ENCODE results near the gene DSCAML1.

The DSCAML1 gene

GRCh38 chr11:117832511-117832910, 35.5 kb upstream of the DSCAML1 start:
- DNase-seq (ENCODE audit: low spot score), result no peak

- no peak for DNase-seq (ENCODE audit: low spot score)
Measured at GRCh38 chr11:117831661-117832415, 34.8 kb upstream of the DSCAML1 start.

- no peak for DNase-seq (ENCODE audit: low spot score)
Measured at GRCh38 chr11:117830674-117831351, 33.8 kb upstream of the DSCAML1 start.

- no peak for DNase-seq (ENCODE audit: low spot score)
Measured at GRCh38 chr11:117830072-117830471, 33.1 kb upstream of the DSCAML1 start.

GRCh38 chr11:117829369-117829725, 32.3 kb upstream of the DSCAML1 start:
- DNase-seq (ENCODE audit: low spot score), result no peak

GRCh38 chr11:117828611-117829368, 31.8 kb upstream of the DSCAML1 start:
- no peak for DNase-seq (ENCODE audit: low spot score)

- DNase-seq (ENCODE audit: low spot score), result no peak
Measured at GRCh38 chr11:117827521-117828511, 30.8 kb upstream of the DSCAML1 start.

- no peak for DNase-seq (ENCODE audit: low spot score)
Measured at GRCh38 chr11:117826832-117827231, 29.8 kb upstream of the DSCAML1 start.

GRCh38 chr11:117826190-117826570, 29.2 kb upstream of the DSCAML1 start:
- no peak for DNase-seq (ENCODE audit: low spot score)

GRCh38 chr11:117825538-117826189, 28.6 kb upstream of the DSCAML1 start:
- DNase-seq (ENCODE audit: low spot score), result no peak

- DNase-seq (ENCODE audit: low spot score), result no peak
Measured at GRCh38 chr11:117824571-117825537, 27.8 kb upstream of the DSCAML1 start, which contains the start of gene FXYD2. TSS of gene FXYD2 (minus strand) at chr11:117824744. CDS start at chr11:117824678, 66 bp downstream.

GRCh38 chr11:117823946-117824420, 27.0 kb upstream of the DSCAML1 start:
- DNase-seq (ENCODE audit: low spot score), result no peak

GRCh38 chr11:117823294-117823945, 26.4 kb upstream of the DSCAML1 start:
- DNase-seq (ENCODE audit: low spot score), result no peak

- DNase-seq (ENCODE audit: low spot score), result peak; percentile 62
Measured at GRCh38 chr11:117822074-117823033, 25.3 kb upstream of the DSCAML1 start.

- no peak for DNase-seq (ENCODE audit: low spot score)
Measured at GRCh38 chr11:117821431-117821830, 24.4 kb upstream of the DSCAML1 start.

GRCh38 chr11:117820516-117820915, 23.5 kb upstream of the DSCAML1 start:
- DNase-seq (ENCODE audit: low spot score), result no peak

GRCh38 chr11:117820071-117820470, 23.1 kb upstream of the DSCAML1 start:
- no peak for DNase-seq (ENCODE audit: low spot score)

Data from HuH-7 (cell line).